PFSK-1 (cell line): ENCODE results near the gene CNTF.

ENCODE experiments used
- FOXP2 ChIP-seq: optimal IDR thresholded peaks from 2 replicates; pipeline ENCODE3; 2011; ENCODE audit warnings: borderline replicate concordance, control low read depth, inconsistent platforms; ENCODE audit not compliant: insufficient read depth; ENCODE audit errors: extremely low read length, extremely low read depth
- POLR2AphosphoS5 ChIP-seq: IDR thresholded peaks from 2 replicates; pipeline ENCODE4 v1.6.1; 2012; ENCODE audit warnings: low read depth, mild to moderate bottlenecking, control low read depth, low read length, moderate library complexity
- REST ChIP-seq, 2 experiments: IDR thresholded peaks; 2 replicates each; pipeline versions ENCODE4 v1.6.1 to v1.8.0; 2011 to 2012; ENCODE audit warnings: low read depth in 2 of 2, low read length in 2 of 2, control low read depth in 1 of 2, inconsistent platforms in 1 of 2, mild to moderate bottlenecking in 1 of 2, moderate library complexity in 1 of 2; ENCODE audit not compliant: insufficient read depth in 1 of 2
- SIN3A ChIP-seq: IDR thresholded peaks from 2 replicates; pipeline ENCODE4 v1.6.1; 2012; ENCODE audit warnings: mild to moderate bottlenecking, low read length, moderate library complexity, borderline replicate concordance; ENCODE audit not compliant: insufficient read depth
- TAF1 ChIP-seq: IDR thresholded peaks from 2 replicates; pipeline ENCODE4 v1.6.1; 2012; ENCODE audit warnings: low read length, control low read depth, borderline replicate concordance; ENCODE audit not compliant: insufficient read depth

- TF ChIP-seq POLR2AphosphoS5 (no peak), REST (IDR thresholded peaks at IDR 0.05; ENCODE audit: insufficient read depth in 1 of 2, low read depth in 2 of 2, low read length in 2 of 2) (no peak), SIN3A (no peak), FOXP2 (no peak), TAF1 (no peak)
These were observed 30.8 kb upstream of the CNTF start for GRCh38 chr11:58591659-58592058.
